Measurements from ENCODE around the gene ATP9A. TPM values are rescaled to one million over a fixed set of nuclear protein-coding genes. Genes with fewer than 3 reads are reported as not detected.

ATP9A gene
- total and polyA plus RNA-seq, 2 donors (not counting 3 experiments of a cell fraction or from before 2014, with no cell fraction given) = 20.9 to 41.5 TPM

DNA sequence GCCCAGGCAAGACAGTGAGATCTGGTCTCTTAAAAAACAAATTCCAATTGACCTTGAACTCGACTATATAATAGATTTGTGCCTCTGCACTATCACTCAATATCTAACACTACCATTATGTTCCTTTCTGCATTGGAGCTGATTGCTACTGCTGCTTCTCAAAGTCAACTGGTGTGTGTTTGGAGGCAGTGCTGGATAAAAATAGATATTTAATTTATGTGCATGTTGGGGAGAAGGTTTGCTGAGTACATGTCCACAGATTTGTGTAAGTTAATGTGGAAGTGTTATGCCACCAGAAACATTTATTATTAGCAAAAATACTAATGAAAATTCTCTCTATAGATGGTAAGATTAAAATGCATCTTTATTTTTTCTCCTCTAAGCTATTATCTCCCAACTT is 39.5 kb downstream of the ATP9A start:
- POLR2A ChIA-PET = no interaction called here
- no peak overlapping the region for H3K4me2 ChIP-seq (ENCODE audit: insufficient read depth, low read length)
- no peaks in the 10 kb centered on the region for H4K20me1 ChIP-seq (replicated peaks; ENCODE audit: control insufficient read depth, extremely low read depth, insufficient read depth, low read length)
- intact Hi-C loops (cut with micrococcal nuclease) = no loop called here
- no TSS peak for BruUV-seq (replicated peaks)
- no peak overlapping the region for H2AFZ ChIP-seq (ENCODE audit: low read depth, low read length)
- dilution Hi-C loops (cut with MboI; ENCODE audit: extremely low pct_ligation_motif_present, low sequenced_read_pairs) = no loop called here
- H3K9me3 ChIP-seq (replicated peaks; ENCODE audit: control insufficient read depth, insufficient read depth, low read length) = no peaks in the 10 kb centered on the region
- no peak for FAIRE-seq
- no peaks in the 10 kb centered on the region for H3K79me2 ChIP-seq (ENCODE audit: control insufficient read depth, insufficient read depth, low read length)
- no peak overlapping the region for H3K4me3 ChIP-seq (replicated peaks in 1 of 3; ENCODE audit: insufficient read depth in 1 of 3, low read depth in 1 of 3, low read length in 3 of 3)
- H3K9me1 ChIP-seq (replicated peaks; ENCODE audit: control insufficient read depth, extremely low read depth, insufficient read depth, low read length) = no peaks in the 10 kb centered on the region
- CTCF ChIA-PET = interaction anchor here (1.3 kb wide), 1 partner anchor 28 kb away, joined by 3 read pairs; no protein-coding TSS in a partner anchor
- peaks cover 0 to 2% of the 10 kb centered on the region in 2 experiments for H3K36me3 ChIP-seq (ENCODE audit: control insufficient read depth in 2 of 2, extremely low read depth in 1 of 2, insufficient read depth in 2 of 2, low read length in 2 of 2)
- H3K27ac ChIP-seq (ENCODE audit: insufficient read depth, low read depth, low read length) = no peak overlapping the region
- no peak overlapping the region for H3K9ac ChIP-seq (replicated peaks; ENCODE audit: extremely low read depth, insufficient read depth, low read length)
- no peak for TF ChIP-seq POLR2AphosphoS5 (IDR thresholded peaks at IDR 0.05; ENCODE audit: insufficient read depth, low read depth, low read length)
- TF ChIP-seq EZH2 (IDR thresholded peaks at IDR 0.05; ENCODE audit: borderline replicate concordance, low read depth, low read length, severe bottlenecking) = no peak
- no peak for TF ChIP-seq JUN (IDR thresholded peaks at IDR 0.05; ENCODE audit: borderline replicate concordance, insufficient read depth, insufficient read length, low read depth)
- TF ChIP-seq POLR2A (IDR thresholded peaks at IDR 0.05; ENCODE audit: low read depth, low read length) = no peak
- TF ChIP-seq MYC (IDR thresholded peaks at IDR 0.05; ENCODE audit: low read depth, low read length) = no peak
- no peak for TF ChIP-seq MAX (IDR thresholded peaks at IDR 0.05; ENCODE audit: insufficient read depth, insufficient read length)
- TF ChIP-seq, protein P1, sequence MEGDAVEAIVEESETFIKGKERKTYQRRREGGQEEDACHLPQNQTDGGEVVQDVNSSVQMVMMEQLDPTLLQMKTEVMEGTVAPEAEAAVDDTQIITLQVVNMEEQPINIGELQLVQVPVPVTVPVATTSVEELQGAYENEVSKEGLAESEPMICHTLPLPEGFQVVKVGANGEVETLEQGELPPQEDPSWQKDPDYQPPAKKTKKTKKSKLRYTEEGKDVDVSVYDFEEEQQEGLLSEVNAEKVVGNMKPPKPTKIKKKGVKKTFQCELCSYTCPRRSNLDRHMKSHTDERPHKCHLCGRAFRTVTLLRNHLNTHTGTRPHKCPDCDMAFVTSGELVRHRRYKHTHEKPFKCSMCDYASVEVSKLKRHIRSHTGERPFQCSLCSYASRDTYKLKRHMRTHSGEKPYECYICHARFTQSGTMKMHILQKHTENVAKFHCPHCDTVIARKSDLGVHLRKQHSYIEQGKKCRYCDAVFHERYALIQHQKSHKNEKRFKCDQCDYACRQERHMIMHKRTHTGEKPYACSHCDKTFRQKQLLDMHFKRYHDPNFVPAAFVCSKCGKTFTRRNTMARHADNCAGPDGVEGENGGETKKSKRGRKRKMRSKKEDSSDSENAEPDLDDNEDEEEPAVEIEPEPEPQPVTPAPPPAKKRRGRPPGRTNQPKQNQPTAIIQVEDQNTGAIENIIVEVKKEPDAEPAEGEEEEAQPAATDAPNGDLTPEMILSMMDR (IDR thresholded peaks at IDR 0.05; ENCODE audit: extremely low read depth in 1 of 2, insufficient read depth in 1 of 2, low read depth in 1 of 2, low read length in 2 of 2) = no peak
- TF ChIP-seq GATA2 (IDR thresholded peaks at IDR 0.05; ENCODE audit: insufficient read depth, insufficient read length, low read depth, low read length) = no peak
- no peak for TF ChIP-seq FOS (IDR thresholded peaks at IDR 0.05; ENCODE audit: borderline replicate concordance, insufficient read depth, low read length)
- H3K27me3 ChIP-seq (ENCODE audit: control insufficient read depth in 2 of 2, insufficient read depth in 2 of 2, low read length in 2 of 2) = no peaks in the 10 kb centered on the region
- H3K4me1 ChIP-seq (ENCODE audit: control insufficient read depth, extremely low read depth, insufficient read depth, low read length) = no peaks in the 10 kb centered on the region
- no peak for DNase-seq (ENCODE audit: low read depth, low spot score)
